DND-41 (cell line): ENCODE measurements around the gene HSPA12A.

ENCODE experiments used
- EZH2 ChIP-seq: IDR thresholded peaks from 3 replicates; pipeline ENCODE4 v1.6.1; 2012; ENCODE audit warnings: borderline replicate concordance, low read depth, mild to moderate bottlenecking, moderate library complexity, low read length, inconsistent platforms; ENCODE audit not compliant: severe bottlenecking
- TF ChIP-seq, protein P1 (sequence below): IDR thresholded peaks from 2 replicates; pipeline ENCODE4 v1.5.1; 2012; ENCODE audit warnings: borderline replicate concordance, low read length, moderate library complexity, mild to moderate bottlenecking; ENCODE audit not compliant: poor library complexity, severe bottlenecking; ENCODE audit errors: extremely low read depth

DNA sequence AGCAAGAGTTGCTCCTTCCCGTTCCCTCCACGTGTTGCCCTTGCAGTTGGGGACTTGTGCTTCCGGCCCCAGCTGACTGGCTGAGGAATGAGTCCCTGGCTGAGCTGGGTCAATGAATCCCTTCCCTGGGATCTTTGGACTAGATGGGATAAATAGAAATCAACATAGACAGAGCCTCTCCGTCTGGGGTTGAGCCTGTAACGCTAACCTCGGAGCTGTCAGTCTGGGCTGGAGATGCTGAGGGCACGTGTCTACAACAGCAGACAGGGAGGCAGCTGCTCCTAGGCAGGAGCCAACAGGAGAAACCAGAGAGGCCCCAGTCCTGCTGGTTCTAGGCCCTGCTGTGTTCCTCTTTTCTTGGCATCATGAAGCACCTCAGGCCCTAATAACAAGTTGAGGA is 42.3 kb upstream of the HSPA12A start:
- TF ChIP-seq, protein P1, sequence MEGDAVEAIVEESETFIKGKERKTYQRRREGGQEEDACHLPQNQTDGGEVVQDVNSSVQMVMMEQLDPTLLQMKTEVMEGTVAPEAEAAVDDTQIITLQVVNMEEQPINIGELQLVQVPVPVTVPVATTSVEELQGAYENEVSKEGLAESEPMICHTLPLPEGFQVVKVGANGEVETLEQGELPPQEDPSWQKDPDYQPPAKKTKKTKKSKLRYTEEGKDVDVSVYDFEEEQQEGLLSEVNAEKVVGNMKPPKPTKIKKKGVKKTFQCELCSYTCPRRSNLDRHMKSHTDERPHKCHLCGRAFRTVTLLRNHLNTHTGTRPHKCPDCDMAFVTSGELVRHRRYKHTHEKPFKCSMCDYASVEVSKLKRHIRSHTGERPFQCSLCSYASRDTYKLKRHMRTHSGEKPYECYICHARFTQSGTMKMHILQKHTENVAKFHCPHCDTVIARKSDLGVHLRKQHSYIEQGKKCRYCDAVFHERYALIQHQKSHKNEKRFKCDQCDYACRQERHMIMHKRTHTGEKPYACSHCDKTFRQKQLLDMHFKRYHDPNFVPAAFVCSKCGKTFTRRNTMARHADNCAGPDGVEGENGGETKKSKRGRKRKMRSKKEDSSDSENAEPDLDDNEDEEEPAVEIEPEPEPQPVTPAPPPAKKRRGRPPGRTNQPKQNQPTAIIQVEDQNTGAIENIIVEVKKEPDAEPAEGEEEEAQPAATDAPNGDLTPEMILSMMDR: no peak
- no peak for TF ChIP-seq EZH2
